HG02759 (cell line): ENCODE measurements around the gene ZFYVE9.
"Not testable (repeated sequence)": the region's sequence is repeated elsewhere in the genome, so short reads cannot be mapped to it uniquely, and the experiment has no call there.

Experiments
- ATAC-seq: cut with Tn5 transposase; IDR thresholded peaks from one replicate; pipeline ENCODE4 v1.9.1; 2021; ENCODE audit warnings: mild to moderate bottlenecking, moderate library complexity; ENCODE audit not compliant: unreplicated experiment

ZFYVE9 gene

GRCh38 chr1:52368383-52369172, 226.7 kb downstream of the ZFYVE9 start:
- ATAC-seq, result no peak

- not testable (repeated sequence) for ATAC-seq
These were observed 228.0 kb downstream of the ZFYVE9 start for GRCh38 chr1:52369851-52370250.

- no peak for ATAC-seq
These were observed 243.5 kb downstream of the ZFYVE9 start for GRCh38 chr1:52385376-52385775.

GRCh38 chr1:52386458-52386857, 244.6 kb downstream of the ZFYVE9 start:
- ATAC-seq, result no peak

GRCh38 chr1:52393174-52393573, 251.3 kb downstream of the ZFYVE9 start:
- no peak for ATAC-seq
